GM12878 (cell line): ENCODE data around the gene PPP1R2. TPM values are rescaled to one million over a fixed set of nuclear protein-coding genes. Genes with fewer than 3 reads are reported as not detected.

ENCODE experiments used
- ATAC-seq: fragments of 200-7000 bp; cut with Tn5 transposase; 3 replicates; pipeline ENCODE4 v1.9.1; 2020; ENCODE audit warnings: mild to moderate bottlenecking, moderate library complexity
- BruUV-seq: library from RNA; stranded (reverse); fragments of 400-500 nt; replicated peaks from 2 replicates; lab custom pipeline; 2021; lab: Mats Ljungman, UMichigan
- CTCF ChIA-PET: fragments of 300-600 bp; sonication (Branson Sonifier 250); formaldehyde crosslinking; extraction: SDS; loops from one replicate; lab custom pipeline; 2021; ENCODE audit warnings: inconsistent platforms; lab: Yijun Ruan, JAX
- POLR2A ChIA-PET: fragments of 350-600 bp; formaldehyde crosslinking; extraction: SDS; loops from one replicate; lab custom pipeline; 2021; ENCODE audit warnings: inconsistent platforms; lab: Charles Lee
- RAD21 ChIA-PET: fragments of 300-600 bp; sonication (Branson Sonifier 250); formaldehyde crosslinking; loops from one replicate; lab custom pipeline; 2023; ENCODE audit warnings: antibody characterized with exemption; ENCODE audit not compliant: unreplicated experiment; lab: Charles Lee
- SMC1A ChIA-PET: fragments of 300-600 bp; sonication (Branson Sonifier 250); formaldehyde crosslinking; loops from one replicate; lab custom pipeline; 2023; ENCODE audit not compliant: unreplicated experiment, uncharacterized antibody; lab: Charles Lee
- DNase-seq: peaks from one replicate; pipeline ENCODE4 v3.0.0-alpha.2; 2011; ENCODE audit warnings: low read depth, low spot score
- FAIRE-seq: peaks from 3 replicates; lab custom pipeline; 2011; peaks lifted over from hg19 to GRCh38; lab: Jason Lieb, UNC
- H2AFZ ChIP-seq: 2 replicates; pipeline ENCODE4 v1.6.0; 2011; ENCODE audit warnings: low read depth, low read length, control low read depth; ENCODE audit not compliant: control insufficient read depth
- H3K27ac ChIP-seq: 2 replicates; pipeline ENCODE4 v1.5.1; 2011; ENCODE audit warnings: control low read depth; ENCODE audit not compliant: control insufficient read depth, insufficient read depth
- H3K27me3 ChIP-seq, 2 experiments: replicated peaks in 1 of 2; 2 replicates each; pipeline versions ENCODE4 v1.6.0 to v1.6.1; 2011; ENCODE audit warnings: low read length in 1 of 2; ENCODE audit not compliant: control insufficient read depth in 2 of 2, insufficient read depth in 2 of 2
- H3K36me3 ChIP-seq, 2 experiments: 2 replicates each; pipeline ENCODE4 v1.5.1; 2011; ENCODE audit warnings: low read length in 1 of 2; ENCODE audit not compliant: control insufficient read depth in 2 of 2, insufficient read depth in 2 of 2
- H3K4me1 ChIP-seq: 2 replicates; pipeline ENCODE4 v1.6.1; 2011; ENCODE audit warnings: mild to moderate bottlenecking, low read length, moderate library complexity, mixed read lengths; ENCODE audit not compliant: control insufficient read depth, insufficient read depth
- H3K4me2 ChIP-seq: 2 replicates; pipeline ENCODE4 v1.6.0; 2011; ENCODE audit warnings: control low read depth; ENCODE audit not compliant: control insufficient read depth, insufficient read depth
- H3K4me3 ChIP-seq: fragments of 200-600 bp; sonication (generic); 2 replicates; pipeline ENCODE4 v1.5.1; 2016
- H3K79me2 ChIP-seq: 2 replicates; pipeline ENCODE4 v1.6.0; 2011; ENCODE audit warnings: low read length; ENCODE audit not compliant: control insufficient read depth, insufficient read depth
- H3K9ac ChIP-seq: 2 replicates; pipeline ENCODE4 v1.8.0; 2011; ENCODE audit warnings: low read length, control low read depth, mixed read lengths; ENCODE audit not compliant: control insufficient read depth, insufficient read depth
- H3K9me3 ChIP-seq: replicated peaks from 3 replicates; pipeline ENCODE4 v1.5.1; 2011; ENCODE audit warnings: mild to moderate bottlenecking, low read length; ENCODE audit not compliant: control insufficient read depth, insufficient read depth
- H4K20me1 ChIP-seq: 2 replicates; pipeline ENCODE4 v1.6.0; 2011; ENCODE audit not compliant: control insufficient read depth, insufficient read depth
- BRCA1 ChIP-seq: IDR thresholded peaks from 2 replicates; pipeline ENCODE4 v1.6.1; 2011; ENCODE audit warnings: low read depth, low read length, improper control_type of control experiment
- CHD2 ChIP-seq: IDR thresholded peaks from 2 replicates; pipeline ENCODE4 v1.6.1; 2011; ENCODE audit warnings: low read depth, low read length, improper control_type of control experiment, borderline replicate concordance
- CHD4 ChIP-seq: fragments of 200-600 bp; sonication (generic); IDR thresholded peaks from 2 replicates; pipeline ENCODE4 v1.6.1; 2016; ENCODE audit warnings: mild to moderate bottlenecking
- EP300 ChIP-seq, 2 experiments: fragments of 150-350 bp in 1 of 2; IDR thresholded peaks; 2 replicates each; pipeline ENCODE4 v1.6.1; 2011 to 2012; ENCODE audit warnings: low read depth in 2 of 2, low read length in 2 of 2, borderline replicate concordance in 1 of 2, improper control_type of control experiment in 1 of 2, inconsistent platforms in 1 of 2; ENCODE audit not compliant: control insufficient read depth in 1 of 2
- KAT2A ChIP-seq: conservative IDR thresholded peaks from 2 replicates; pipeline ENCODE4 v1.6.1; 2011; ENCODE audit warnings: low read depth, low read length; ENCODE audit not compliant: control insufficient read depth
- KDM1A ChIP-seq: fragments of 200-600 bp; sonication (generic); IDR thresholded peaks from 2 replicates; pipeline ENCODE4 v1.6.1; 2016; ENCODE audit warnings: borderline replicate concordance
- MEF2A ChIP-seq: IDR thresholded peaks from 2 replicates; pipeline ENCODE4 v1.6.1; 2011; ENCODE audit warnings: low read depth, mild to moderate bottlenecking, low read length, moderate library complexity; ENCODE audit not compliant: insufficient read depth
- MXI1 ChIP-seq: fragments of 150-350 bp; IDR thresholded peaks from 2 replicates; pipeline ENCODE4 v1.6.1; 2011; ENCODE audit warnings: low read depth, mild to moderate bottlenecking, inconsistent platforms, low read length, improper control_type of control experiment
- POU2F2 ChIP-seq: IDR thresholded peaks from 3 replicates; pipeline ENCODE4 v1.6.1; 2011; ENCODE audit warnings: low read depth, mild to moderate bottlenecking, low read length, borderline replicate concordance
- RAD51 ChIP-seq: fragments of 450-650 bp; IDR thresholded peaks from 2 replicates; pipeline ENCODE4 v1.6.1; 2016; ENCODE audit warnings: moderate library complexity, mild to moderate bottlenecking, inconsistent platforms
- SMC3 ChIP-seq: IDR thresholded peaks from 2 replicates; pipeline ENCODE4 v1.6.1; 2011; ENCODE audit warnings: low read length, improper control_type of control experiment, borderline replicate concordance
- TCF7 ChIP-seq: IDR thresholded peaks from 2 replicates; pipeline ENCODE4 v1.6.1; 2014; ENCODE audit warnings: antibody characterized with exemption, borderline replicate concordance
- WGBS: methylation state at CpG from one replicate; pipeline ENCODE4 v1.1.6; 2016; ENCODE audit warnings: low lambda C conversion rate; ENCODE audit not compliant: insufficient replicate concordance, insufficient coverage; ENCODE audit errors: missing lambda C conversion rate; 5-methylcytosine and 5-hydroxymethylcytosine counted together
- in situ Hi-C: fragments of 300-500 bp; cut with MboI; formaldehyde crosslinking; loops from 9 replicates; pipeline ENCODE4 v1.14.3; 2018; ENCODE audit warnings: mixed read lengths
- intact Hi-C: fragments of 100-400 bp; cut with micrococcal nuclease; formaldehyde crosslinking; loops from one replicate; pipeline ENCODE4 v1.14.2; 2022; ENCODE audit not compliant: unreplicated experiment
- polyA plus RNA-seq, 11 experiments: library from polyadenylated mRNA; depleted of rRNA in 4 of 11; unstranded in 6 of 11; stranded (reverse) in 5 of 11; fragments of >200 nt; fragmentation: Nextera tagmentation in 4 of 11; fragmentation: Illumina TruSeq in 1 of 11; extraction: Ambion mirVana in 4 of 11; extraction: Trizol in 1 of 11; gene quantifications; 1 replicate in 1 of 11; 2 replicates in 10 of 11; pipeline versions ENCODE4 v1.2.1 to v1.2.3, GENCODE V29; 2011 to 2016; ENCODE audit warnings: inconsistent platforms in 2 of 11, missing spikeins in 2 of 11, low read depth in 1 of 11
- total RNA-seq, 4 experiments: library from RNA; depleted of rRNA in 3 of 4; stranded (reverse); fragments of >200 nt in 3 of 4; fragmentation: Illumina TruSeq in 1 of 4; extraction: Trizol in 1 of 4; gene quantifications; 2 replicates each; pipeline versions ENCODE4 v1.2.1 to v1.2.3, GENCODE V29; 2013 to 2021
- TF ChIP-seq, protein P1 (sequence below): fragments of 450-650 bp; IDR thresholded peaks from 2 replicates; pipeline ENCODE4 v1.6.1; 2017; ENCODE audit warnings: mild to moderate bottlenecking, moderate library complexity
- TF ChIP-seq, protein P2 (sequence below): IDR thresholded peaks from 2 replicates; pipeline ENCODE4 v1.6.1; 2012; ENCODE audit warnings: low read depth, low read length, improper control_type of control experiment
- TF ChIP-seq, protein P3 (sequence below): fragments of 150-350 bp; IDR thresholded peaks from 2 replicates; pipeline ENCODE4 v1.6.1; 2016; ENCODE audit warnings: low read depth, low read length

Gene PPP1R2
- total and polyA plus RNA-seq, 10 of the 15 experiments (the other 5 are each of a cell fraction or from before 2014, with no cell fraction given), result 10.5 to 116 (median 46.9) TPM

DNA sequence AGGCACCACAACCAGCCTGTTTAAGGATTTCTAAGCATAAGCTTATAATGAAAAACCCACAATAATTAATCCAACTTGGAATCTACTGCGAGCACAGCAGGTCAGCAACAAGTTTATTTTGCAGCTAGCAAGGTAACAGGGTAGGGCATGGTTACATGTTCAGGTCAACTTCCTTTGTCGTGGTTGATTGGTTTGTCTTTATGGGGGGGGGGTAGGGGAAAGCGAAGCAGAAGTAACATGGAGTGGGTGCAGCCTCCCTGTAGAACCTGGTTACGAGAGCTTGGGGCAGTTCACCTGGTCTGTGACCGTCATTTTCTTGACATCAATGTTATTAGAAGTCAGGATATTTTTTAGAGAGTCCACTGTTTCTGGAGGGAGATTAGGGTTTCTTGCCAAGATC lies 25.5 kb upstream of the PPP1R2 start (continued):
- TF ChIP-seq, protein P1, sequence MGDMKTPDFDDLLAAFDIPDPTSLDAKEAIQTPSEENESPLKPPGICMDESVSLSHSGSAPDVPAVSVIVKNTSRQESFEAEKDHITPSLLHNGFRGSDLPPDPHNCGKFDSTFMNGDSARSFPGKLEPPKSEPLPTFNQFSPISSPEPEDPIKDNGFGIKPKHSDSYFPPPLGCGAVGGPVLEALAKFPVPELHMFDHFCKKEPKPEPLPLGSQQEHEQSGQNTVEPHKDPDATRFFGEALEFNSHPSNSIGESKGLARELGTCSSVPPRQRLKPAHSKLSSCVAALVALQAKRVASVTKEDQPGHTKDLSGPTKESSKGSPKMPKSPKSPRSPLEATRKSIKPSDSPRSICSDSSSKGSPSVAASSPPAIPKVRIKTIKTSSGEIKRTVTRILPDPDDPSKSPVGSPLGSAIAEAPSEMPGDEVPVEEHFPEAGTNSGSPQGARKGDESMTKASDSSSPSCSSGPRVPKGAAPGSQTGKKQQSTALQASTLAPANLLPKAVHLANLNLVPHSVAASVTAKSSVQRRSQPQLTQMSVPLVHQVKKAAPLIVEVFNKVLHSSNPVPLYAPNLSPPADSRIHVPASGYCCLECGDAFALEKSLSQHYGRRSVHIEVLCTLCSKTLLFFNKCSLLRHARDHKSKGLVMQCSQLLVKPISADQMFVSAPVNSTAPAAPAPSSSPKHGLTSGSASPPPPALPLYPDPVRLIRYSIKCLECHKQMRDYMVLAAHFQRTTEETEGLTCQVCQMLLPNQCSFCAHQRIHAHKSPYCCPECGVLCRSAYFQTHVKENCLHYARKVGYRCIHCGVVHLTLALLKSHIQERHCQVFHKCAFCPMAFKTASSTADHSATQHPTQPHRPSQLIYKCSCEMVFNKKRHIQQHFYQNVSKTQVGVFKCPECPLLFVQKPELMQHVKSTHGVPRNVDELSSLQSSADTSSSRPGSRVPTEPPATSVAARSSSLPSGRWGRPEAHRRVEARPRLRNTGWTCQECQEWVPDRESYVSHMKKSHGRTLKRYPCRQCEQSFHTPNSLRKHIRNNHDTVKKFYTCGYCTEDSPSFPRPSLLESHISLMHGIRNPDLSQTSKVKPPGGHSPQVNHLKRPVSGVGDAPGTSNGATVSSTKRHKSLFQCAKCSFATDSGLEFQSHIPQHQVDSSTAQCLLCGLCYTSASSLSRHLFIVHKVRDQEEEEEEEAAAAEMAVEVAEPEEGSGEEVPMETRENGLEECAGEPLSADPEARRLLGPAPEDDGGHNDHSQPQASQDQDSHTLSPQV, result no peak
- TF ChIP-seq KDM1A (no peak), POU2F2 (no peak)

DNA sequence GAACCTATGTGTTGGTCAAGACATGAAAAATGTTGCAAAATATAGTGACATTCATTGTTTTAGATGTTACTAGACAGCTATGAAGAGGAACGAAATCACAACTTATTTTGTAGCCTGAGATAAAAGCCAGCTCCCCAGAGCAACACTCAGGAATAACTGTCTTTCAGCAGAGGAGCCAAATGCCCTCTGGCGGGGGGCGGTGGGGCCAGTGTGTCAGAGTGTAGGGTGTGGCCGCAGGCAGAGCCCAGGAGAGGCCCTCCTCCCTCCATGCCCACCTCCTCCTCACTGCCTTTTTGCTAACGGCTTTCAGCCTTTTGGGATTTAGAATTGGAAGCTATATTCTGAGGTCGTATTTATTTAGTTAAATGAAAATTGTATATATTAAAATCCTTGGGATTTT lies 23.7 kb upstream of the PPP1R2 start:
- no peak for FAIRE-seq
- no peak for TF ChIP-seq MXI1
- no peak for TF ChIP-seq EP300 (IDR thresholded peaks at IDR 0.05; ENCODE audit: borderline replicate concordance in 1 of 2, control insufficient read depth in 1 of 2, low read depth in 2 of 2, low read length in 2 of 2)
- no peak for TF ChIP-seq CHD2
- no peak for TF ChIP-seq KAT2A
- TF ChIP-seq, protein P2, sequence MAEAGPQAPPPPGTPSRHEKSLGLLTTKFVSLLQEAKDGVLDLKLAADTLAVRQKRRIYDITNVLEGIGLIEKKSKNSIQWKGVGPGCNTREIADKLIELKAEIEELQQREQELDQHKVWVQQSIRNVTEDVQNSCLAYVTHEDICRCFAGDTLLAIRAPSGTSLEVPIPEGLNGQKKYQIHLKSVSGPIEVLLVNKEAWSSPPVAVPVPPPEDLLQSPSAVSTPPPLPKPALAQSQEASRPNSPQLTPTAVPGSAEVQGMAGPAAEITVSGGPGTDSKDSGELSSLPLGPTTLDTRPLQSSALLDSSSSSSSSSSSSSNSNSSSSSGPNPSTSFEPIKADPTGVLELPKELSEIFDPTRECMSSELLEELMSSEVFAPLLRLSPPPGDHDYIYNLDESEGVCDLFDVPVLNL, result no peak
- no peak for TF ChIP-seq TCF7
- TF ChIP-seq MEF2A, result no peak
- TF ChIP-seq BRCA1, result no peak
- no peak for TF ChIP-seq SMC3
- TF ChIP-seq RAD51, result no peak
- no peak for TF ChIP-seq CHD4
- TF ChIP-seq, protein P3, sequence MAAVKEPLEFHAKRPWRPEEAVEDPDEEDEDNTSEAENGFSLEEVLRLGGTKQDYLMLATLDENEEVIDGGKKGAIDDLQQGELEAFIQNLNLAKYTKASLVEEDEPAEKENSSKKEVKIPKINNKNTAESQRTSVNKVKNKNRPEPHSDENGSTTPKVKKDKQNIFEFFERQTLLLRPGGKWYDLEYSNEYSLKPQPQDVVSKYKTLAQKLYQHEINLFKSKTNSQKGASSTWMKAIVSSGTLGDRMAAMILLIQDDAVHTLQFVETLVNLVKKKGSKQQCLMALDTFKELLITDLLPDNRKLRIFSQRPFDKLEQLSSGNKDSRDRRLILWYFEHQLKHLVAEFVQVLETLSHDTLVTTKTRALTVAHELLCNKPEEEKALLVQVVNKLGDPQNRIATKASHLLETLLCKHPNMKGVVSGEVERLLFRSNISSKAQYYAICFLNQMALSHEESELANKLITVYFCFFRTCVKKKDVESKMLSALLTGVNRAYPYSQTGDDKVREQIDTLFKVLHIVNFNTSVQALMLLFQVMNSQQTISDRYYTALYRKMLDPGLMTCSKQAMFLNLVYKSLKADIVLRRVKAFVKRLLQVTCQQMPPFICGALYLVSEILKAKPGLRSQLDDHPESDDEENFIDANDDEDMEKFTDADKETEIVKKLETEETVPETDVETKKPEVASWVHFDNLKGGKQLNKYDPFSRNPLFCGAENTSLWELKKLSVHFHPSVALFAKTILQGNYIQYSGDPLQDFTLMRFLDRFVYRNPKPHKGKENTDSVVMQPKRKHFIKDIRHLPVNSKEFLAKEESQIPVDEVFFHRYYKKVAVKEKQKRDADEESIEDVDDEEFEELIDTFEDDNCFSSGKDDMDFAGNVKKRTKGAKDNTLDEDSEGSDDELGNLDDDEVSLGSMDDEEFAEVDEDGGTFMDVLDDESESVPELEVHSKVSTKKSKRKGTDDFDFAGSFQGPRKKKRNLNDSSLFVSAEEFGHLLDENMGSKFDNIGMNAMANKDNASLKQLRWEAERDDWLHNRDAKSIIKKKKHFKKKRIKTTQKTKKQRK, result no peak

More for the DNA sequence above, 23.7 kb upstream of the PPP1R2 start:
- Histone ChIP-seq H3K4me1 (no peaks in the 10 kb centered on the region), H3K36me3 (no peaks in the 10 kb centered on the region), H2AFZ (no peak overlapping the region), H3K9ac (no peak overlapping the region), H3K79me2 (no peaks in the 10 kb centered on the region), H3K27me3 (no peaks in the 10 kb centered on the region; a peak in 1 of 4 replicates), H3K4me2 (no peak overlapping the region), H3K27ac (no peak overlapping the region), H3K9me3 (no peaks in the 10 kb centered on the region), H3K4me3 (no peak overlapping the region), H4K20me1 (no peaks in the 10 kb centered on the region)
- intact Hi-C loops, result no loop called here
- DNase-seq (no peak), ATAC-seq (no peak)
- RAD21 ChIA-PET, result interaction anchor here (1.2 kb wide), 1 partner anchor 12 kb away, joined by 3 read pairs; no protein-coding TSS in a partner anchor
- in situ Hi-C loops, result no loop called here
- WGBS, result 39% methylated on average over 6 of the region's 6 CpGs
- no TSS peak for BruUV-seq
- SMC1A ChIA-PET, result no interaction called here
- CTCF ChIA-PET, result interaction anchor here (1.0 to 2.0 kb wide), 5 partner anchors 9 to 898 kb away, joined by 3 to 6 read pairs (median 3); partner anchors contain the start of gene APOD
- POLR2A ChIA-PET, result interaction anchor here (1.3 kb wide), 1 partner anchor 14 kb away, joined by 4 read pairs; no protein-coding TSS in a partner anchor
